H9 (cell line): Measurements from ENCODE around the gene MAN1B1. TPM values are rescaled to one million over a fixed set of nuclear protein-coding genes. Genes with fewer than 3 reads are reported as not detected.

Experiments
- DNase-seq: peaks from one replicate; pipeline ENCODE4 v3.0.0-alpha.2; 2017
- H2AFZ ChIP-seq: one replicate; pipeline ENCODE4 v1.6.1; 2013; ENCODE audit warnings: mild to moderate bottlenecking, low read length, control low read depth, moderate library complexity
- H2AK5ac ChIP-seq: 2 replicates; pipeline ENCODE4 v1.6.1; 2013; ENCODE audit warnings: low read length, control low read depth, mixed read lengths; ENCODE audit not compliant: insufficient read length
- H2BK120ac ChIP-seq: one replicate; pipeline ENCODE4 v1.6.1; 2013; ENCODE audit warnings: low read depth, mild to moderate bottlenecking, low read length, control low read depth, inconsistent platforms; ENCODE audit not compliant: poor library complexity, severe bottlenecking
- H2BK12ac ChIP-seq: 2 replicates; pipeline ENCODE4 v1.6.1; 2013; ENCODE audit warnings: low read length, control low read depth, mixed read lengths, low read depth; ENCODE audit not compliant: insufficient read length
- H2BK15ac ChIP-seq: 2 replicates; pipeline ENCODE4 v1.6.1; 2013; ENCODE audit warnings: low read depth, low read length, control low read depth
- H2BK20ac ChIP-seq: one replicate; pipeline ENCODE4 v1.6.1; 2013; ENCODE audit warnings: low read depth, mild to moderate bottlenecking, low read length, control low read depth, inconsistent platforms; ENCODE audit not compliant: poor library complexity, severe bottlenecking
- H2BK5ac ChIP-seq: 2 replicates; pipeline ENCODE4 v1.6.1; 2013; ENCODE audit warnings: low read length, control low read depth, mixed read lengths; ENCODE audit not compliant: insufficient read length
- H3K14ac ChIP-seq: 2 replicates; pipeline ENCODE4 v1.6.1; 2013; ENCODE audit warnings: low read length, control low read depth; ENCODE audit not compliant: insufficient read depth
- H3K18ac ChIP-seq: 2 replicates; pipeline ENCODE4 v1.6.1; 2013; ENCODE audit warnings: low read depth, mild to moderate bottlenecking, mixed read lengths, low read length, control low read depth; ENCODE audit not compliant: insufficient read length
- H3K23ac ChIP-seq: 2 replicates; pipeline ENCODE4 v1.6.1; 2013; ENCODE audit warnings: low read length, control low read depth, mixed read lengths, low read depth; ENCODE audit not compliant: insufficient read length
- H3K23me2 ChIP-seq: 2 replicates; pipeline ENCODE4 v1.6.1; 2013; ENCODE audit warnings: low read depth, mild to moderate bottlenecking, mixed read lengths, low read length, control low read depth; ENCODE audit not compliant: insufficient read length, poor library complexity, severe bottlenecking
- H3K27ac ChIP-seq: 2 replicates; pipeline ENCODE4 v1.5.1; 2013; ENCODE audit warnings: low read length, control low read depth, mixed read lengths, low read depth; ENCODE audit not compliant: insufficient read length
- H3K27me3 ChIP-seq: 2 replicates; pipeline ENCODE4 v1.6.1; 2013; ENCODE audit warnings: low read length, control low read depth, inconsistent platforms; ENCODE audit not compliant: insufficient read depth
- H3K4ac ChIP-seq: 2 replicates; pipeline ENCODE4 v1.6.1; 2013; ENCODE audit warnings: low read depth, mild to moderate bottlenecking, control low read depth, inconsistent platforms, low read length, moderate library complexity
- H3K4me1 ChIP-seq: 2 replicates; pipeline ENCODE4 v1.6.1; 2013; ENCODE audit warnings: low read length, control low read depth, inconsistent platforms; ENCODE audit not compliant: insufficient read depth
- H3K4me2 ChIP-seq: 2 replicates; pipeline ENCODE4 v1.6.1; 2013; ENCODE audit warnings: low read length, control low read depth, mixed read lengths; ENCODE audit not compliant: insufficient read length, insufficient read depth
- H3K56ac ChIP-seq: 2 replicates; pipeline ENCODE4 v1.6.1; 2013; ENCODE audit warnings: low read depth, mild to moderate bottlenecking, mixed read lengths, low read length, control low read depth; ENCODE audit not compliant: insufficient read length
- H3K79me1 ChIP-seq: 2 replicates; pipeline ENCODE4 v1.6.1; 2013; ENCODE audit warnings: low read depth, mild to moderate bottlenecking, moderate library complexity, low read length, control low read depth, inconsistent platforms; ENCODE audit not compliant: insufficient read depth, poor library complexity, severe bottlenecking
- H3K79me2 ChIP-seq: 2 replicates; pipeline ENCODE4 v1.6.1; 2013; ENCODE audit warnings: low read length, control low read depth, inconsistent platforms; ENCODE audit not compliant: insufficient read depth
- H3K9ac ChIP-seq: 2 replicates; pipeline ENCODE4 v1.6.1; 2013; ENCODE audit warnings: low read length, control low read depth, mixed read lengths; ENCODE audit not compliant: insufficient read length; ENCODE audit errors: extremely low read depth
- H3K9me3 ChIP-seq: one replicate; pipeline ENCODE4 v1.6.1; 2013; ENCODE audit warnings: low read depth, low read length, inconsistent platforms; ENCODE audit not compliant: control insufficient read depth
- H3T11ph ChIP-seq: one replicate; pipeline ENCODE4 v1.6.1; 2013; ENCODE audit warnings: mild to moderate bottlenecking, low read length, control low read depth, inconsistent platforms
- H4K20me1 ChIP-seq: one replicate; pipeline ENCODE4 v1.6.1; 2013; ENCODE audit not compliant: control insufficient read depth, insufficient read length, insufficient read depth
- H4K5ac ChIP-seq: 2 replicates; pipeline ENCODE4 v1.6.1; 2013; ENCODE audit warnings: low read depth, mild to moderate bottlenecking, mixed read lengths, low read length, control low read depth; ENCODE audit not compliant: insufficient read length
- H4K8ac ChIP-seq: replicated peaks from 2 replicates; pipeline ENCODE4 v1.6.1; 2013; ENCODE audit warnings: low read length, control low read depth, mixed read lengths, low read depth; ENCODE audit not compliant: insufficient read length
- H4K91ac ChIP-seq: 2 replicates; pipeline ENCODE4 v1.6.1; 2013; ENCODE audit warnings: low read depth, mild to moderate bottlenecking, moderate library complexity, mixed read lengths, low read length, control low read depth; ENCODE audit not compliant: insufficient read length
- H3K27ac Mint-ChIP-seq, 3 experiments: 2 replicates in 2 of 3; 3 replicates in 1 of 3; pipeline ENCODE4 v1.8.0; 2020 to 2021; ENCODE audit warnings: mixed read lengths in 3 of 3, mild to moderate bottlenecking in 1 of 3, moderate library complexity in 1 of 3
- H3K27me3 Mint-ChIP-seq: 2 replicates; pipeline ENCODE4 v1.8.0; 2021; ENCODE audit warnings: low read depth, mild to moderate bottlenecking, moderate library complexity, mixed read lengths
- H3K36me3 Mint-ChIP-seq, 3 experiments: 2 replicates in 2 of 3; 3 replicates in 1 of 3; pipeline ENCODE4 v1.8.0; 2020 to 2021; ENCODE audit warnings: low read depth in 3 of 3, mixed read lengths in 3 of 3; ENCODE audit not compliant: insufficient read depth in 1 of 3
- H3K4me1 Mint-ChIP-seq, 2 experiments: 2 replicates each; pipeline ENCODE4 v1.8.0; 2020; ENCODE audit warnings: mixed read lengths in 2 of 2
- H3K4me3 Mint-ChIP-seq, 2 experiments: 2 replicates in 1 of 2; 3 replicates in 1 of 2; pipeline ENCODE4 v1.8.0; 2020 to 2021; ENCODE audit warnings: mild to moderate bottlenecking in 2 of 2, mixed read lengths in 2 of 2, moderate library complexity in 1 of 2
- H3K9me3 Mint-ChIP-seq, 2 experiments: 2 replicates in 1 of 2; 3 replicates in 1 of 2; pipeline ENCODE4 v1.8.0; 2020; ENCODE audit warnings: mild to moderate bottlenecking in 2 of 2, mixed read lengths in 2 of 2, moderate library complexity in 1 of 2
- CTCF ChIP-seq: fragments of 200-600 bp; sonication (generic); conservative IDR thresholded peaks from 3 replicates; pipeline ENCODE4 v1.8.0; 2021; ENCODE audit warnings: antibody characterized with exemption, mild to moderate bottlenecking
- WGBS: extraction: QIAGEN DNeasy Blood & Tissue Kit; methylation state at CpG from one replicate; pipeline ENCODE4 v1.1.7; 2013; ENCODE audit warnings: missing lambda C conversion rate, low lambda C conversion rate, mixed read lengths; ENCODE audit not compliant: insufficient read length; ENCODE audit errors: extremely low coverage; 5-methylcytosine and 5-hydroxymethylcytosine counted together
- total RNA-seq: library from RNA; stranded (reverse); gene quantifications from 2 replicates; pipeline ENCODE4 v1.2.1, GENCODE V29; 2021

MAN1B1 gene
- total RNA-seq, 1 experiment from 2014 or later = 34.9 TPM

- no peak overlapping the region for H2BK120ac ChIP-seq
- H3K9ac ChIP-seq = no peak overlapping the region
- no peak overlapping the region for H3T11ph ChIP-seq
- no peak overlapping the region for H3K27ac ChIP-seq
- Mint-ChIP-seq H3K27me3 (peaks cover 5% of the 10 kb centered on the region), H3K4me3 (no peak overlapping the region), H3K9me3 (no peaks in the 10 kb centered on the region), H3K4me1 (peaks cover 1 to 2% of the 10 kb centered on the region in 2 experiments), H3K36me3 (peaks cover 0 to 14% (median 5%) of the 10 kb centered on the region in 3 experiments; a peak in 5 of 7 replicates), H3K27ac (no peak overlapping the region)
- no peak overlapping the region for H3K18ac ChIP-seq
- no peak overlapping the region for H2AK5ac ChIP-seq
- H3K27me3 ChIP-seq = no peaks in the 10 kb centered on the region
- no peak overlapping the region for H3K23ac ChIP-seq
- no peaks in the 10 kb centered on the region for H3K79me1 ChIP-seq
- WGBS = no CpG with 5 or more reads among the region's 32 CpGs
- H2AFZ ChIP-seq = no peak overlapping the region
- H3K14ac ChIP-seq = no peak overlapping the region
- no peak overlapping the region for H4K91ac ChIP-seq
- no peaks in the 10 kb centered on the region for H3K9me3 ChIP-seq
- H3K23me2 ChIP-seq = no peaks in the 10 kb centered on the region
- H2BK20ac ChIP-seq = no peak overlapping the region
- H3K79me2 ChIP-seq = peaks cover under 1% of the 10 kb centered on the region; the same call in 1 of the 2 replicates
- no peak overlapping the region for H2BK5ac ChIP-seq
- no peak overlapping the region for H4K5ac ChIP-seq
- no peak overlapping the region for H3K4ac ChIP-seq
- no peaks in the 10 kb centered on the region for H3K4me1 ChIP-seq
- no peak overlapping the region for H2BK15ac ChIP-seq
- no peak overlapping the region for H3K56ac ChIP-seq
- H3K4me2 ChIP-seq = no peak overlapping the region
- no peak overlapping the region for H4K8ac ChIP-seq
- H2BK12ac ChIP-seq = no peak overlapping the region
- no peaks in the 10 kb centered on the region for H4K20me1 ChIP-seq
- no peak for TF ChIP-seq CTCF
- no peak for DNase-seq
Measured at GRCh38 chr9:137039611-137040366, 47.0 kb upstream of the MAN1B1 start.
